WERI-Rb-1 (cell line): ENCODE measurements around the gene KCNB1.

ENCODE experiments used
- DNase-seq: peaks from one replicate; pipeline ENCODE4 v3.0.0-alpha.2; 2020
- H3K27ac ChIP-seq: fragments of 250-450 bp; sonication (Bioruptor Pico); 2 replicates; pipeline ENCODE4 v1.5.1; 2020; ENCODE audit warnings: mild to moderate bottlenecking, moderate library complexity
- H3K27me3 ChIP-seq: fragments of 250-450 bp; sonication (Bioruptor Pico); 2 replicates; pipeline ENCODE4 v1.5.1; 2021; ENCODE audit warnings: mild to moderate bottlenecking, low read depth, moderate library complexity; ENCODE audit not compliant: insufficient read depth, severe bottlenecking
- H3K36me3 ChIP-seq: fragments of 250-450 bp; sonication (Bioruptor Pico); 2 replicates; pipeline ENCODE4 v1.5.1; 2020; ENCODE audit warnings: mild to moderate bottlenecking, moderate library complexity
- H3K4me3 ChIP-seq: 2 replicates; pipeline ENCODE4 v1.5.1; 2011; ENCODE audit warnings: low read depth, mild to moderate bottlenecking, control low read depth, low read length
- H3K9me3 ChIP-seq: fragments of 250-450 bp; sonication (Bioruptor Pico); 2 replicates; pipeline ENCODE4 v1.5.1; 2021; ENCODE audit warnings: mild to moderate bottlenecking, moderate library complexity; ENCODE audit not compliant: severe bottlenecking
- CTCF ChIP-seq: IDR thresholded peaks from 2 replicates; pipeline ENCODE4 v1.5.1; 2011; ENCODE audit warnings: low read depth, mild to moderate bottlenecking, control low read depth, inconsistent platforms, low read length

KCNB1 gene

GRCh38 chr20:49354673-49355072 is 127.8 kb downstream of the KCNB1 start:
- no peak for DNase-seq
- Histone ChIP-seq H3K9me3 (no peaks in the 10 kb centered on the region), H3K4me3 (no peak overlapping the region), H3K36me3 (no peaks in the 10 kb centered on the region), H3K27ac (no peak overlapping the region), H3K27me3 (no peaks in the 10 kb centered on the region)
- no peak for TF ChIP-seq CTCF

GRCh38 chr20:49353348-49353747 is 129.1 kb downstream of the KCNB1 start:
- no peak for TF ChIP-seq CTCF
- DNase-seq = no peak
- H3K27me3 ChIP-seq = no peaks in the 10 kb centered on the region

GRCh38 chr20:49352751-49353150 is 129.7 kb downstream of the KCNB1 start:
- no peaks in the 10 kb centered on the region for H3K27me3 ChIP-seq
- no peak overlapping the region for H3K4me3 ChIP-seq
- H3K36me3 ChIP-seq = no peaks in the 10 kb centered on the region
- no peak overlapping the region for H3K27ac ChIP-seq
- no peaks in the 10 kb centered on the region for H3K9me3 ChIP-seq
- no peak for TF ChIP-seq CTCF
- no peak for DNase-seq

More at GRCh38 chr20:49353348-49353747, 129.1 kb downstream of the KCNB1 start:
- H3K27ac ChIP-seq = no peak overlapping the region
- H3K36me3 ChIP-seq = no peaks in the 10 kb centered on the region
- no peaks in the 10 kb centered on the region for H3K9me3 ChIP-seq
- H3K4me3 ChIP-seq = no peak overlapping the region

GRCh38 chr20:49351775-49352174 is 130.7 kb downstream of the KCNB1 start:
- Histone ChIP-seq H3K4me3 (no peak overlapping the region), H3K36me3 (no peaks in the 10 kb centered on the region), H3K9me3 (no peaks in the 10 kb centered on the region), H3K27me3 (no peaks in the 10 kb centered on the region), H3K27ac (no peak overlapping the region)
- DNase-seq = no peak
- no peak for TF ChIP-seq CTCF

GRCh38 chr20:49349694-49350252 is 132.7 kb downstream of the KCNB1 start:
- H3K4me3 ChIP-seq = no peak overlapping the region
- DNase-seq = no peak
- no peak overlapping the region for H3K27ac ChIP-seq
- H3K36me3 ChIP-seq = no peaks in the 10 kb centered on the region
- TF ChIP-seq CTCF = no peak
- H3K27me3 ChIP-seq = no peaks in the 10 kb centered on the region
- H3K9me3 ChIP-seq = no peaks in the 10 kb centered on the region

GRCh38 chr20:49349078-49349477 is 133.4 kb downstream of the KCNB1 start:
- Histone ChIP-seq H3K36me3 (no peaks in the 10 kb centered on the region), H3K27ac (no peak overlapping the region), H3K4me3 (no peak overlapping the region), H3K27me3 (no peaks in the 10 kb centered on the region), H3K9me3 (no peaks in the 10 kb centered on the region)
- no peak for DNase-seq
- no peak for TF ChIP-seq CTCF
